Chondrocyte (in vitro differentiated cells): Measurements from ENCODE around the gene KMT2A. TPM values are rescaled to one million over a fixed set of nuclear protein-coding genes. Genes with fewer than 3 reads are reported as not detected.

Source experiments
- DNase-seq: peaks from one replicate; pipeline ENCODE4 v3.0.0; 2021; ENCODE audit warnings: mixed read lengths, low spot score
- H3K27ac Mint-ChIP-seq: one replicate; pipeline ENCODE4 v1.8.0; 2021; ENCODE audit warnings: mild to moderate bottlenecking, moderate library complexity, mixed read lengths; ENCODE audit not compliant: unreplicated experiment
- H3K27me3 Mint-ChIP-seq: 2 replicates; pipeline ENCODE4 v1.8.0; 2021; ENCODE audit warnings: low read depth, mixed read lengths
- H3K36me3 Mint-ChIP-seq: 2 replicates; pipeline ENCODE4 v1.8.0; 2021; ENCODE audit warnings: low read depth, mixed read lengths
- H3K4me1 Mint-ChIP-seq: 2 replicates; pipeline ENCODE4 v1.8.0; 2021; ENCODE audit warnings: low read depth, mild to moderate bottlenecking, mixed read lengths
- H3K4me3 Mint-ChIP-seq: one replicate; pipeline ENCODE4 v1.8.0; 2021; ENCODE audit warnings: mild to moderate bottlenecking, moderate library complexity, mixed read lengths; ENCODE audit not compliant: unreplicated experiment
- H3K9me3 Mint-ChIP-seq: 2 replicates; pipeline ENCODE4 v1.8.0; 2021; ENCODE audit warnings: low read depth, mixed read lengths
- CTCF ChIP-seq: fragments of 200-600 bp; sonication (generic); IDR thresholded peaks from 2 replicates; pipeline ENCODE4 v1.5.0; 2021; ENCODE audit warnings: antibody characterized with exemption, mild to moderate bottlenecking, moderate library complexity
- total RNA-seq: library from RNA; stranded (reverse); gene quantifications from 3 replicates; pipeline ENCODE4 v1.2.1, GENCODE V29; 2021

Gene KMT2A
- total RNA-seq, 1 donor from 2014 or later = 40.3 TPM

DNA sequence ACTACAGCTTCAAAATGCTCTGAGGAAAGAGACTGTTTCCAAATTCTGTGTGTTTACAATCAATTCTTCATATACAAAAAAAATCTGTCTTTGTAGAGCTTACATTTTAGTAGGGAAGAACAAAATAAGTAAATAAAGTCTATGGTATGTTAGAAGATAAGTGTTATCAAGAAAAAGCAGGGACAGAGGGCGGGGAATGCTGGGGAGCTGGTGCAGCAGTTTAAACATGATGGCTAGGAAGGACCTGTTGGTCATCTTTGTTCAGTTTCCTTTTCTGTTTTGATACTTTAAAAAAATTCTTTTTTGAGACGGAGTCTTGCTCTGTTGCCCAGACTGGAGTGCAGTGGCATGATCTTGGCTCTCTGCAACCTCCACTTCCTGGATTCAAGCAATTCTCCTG is 110.8 kb downstream of the KMT2A start:
- no peak for DNase-seq
- Mint-ChIP-seq H3K36me3 (peaks cover 11% of the 10 kb centered on the region), H3K9me3 (no peaks in the 10 kb centered on the region), H3K27ac (peak overlapping the region; percentile 5), H3K4me1 (no peaks in the 10 kb centered on the region), H3K4me3 (no peak overlapping the region), H3K27me3 (no peaks in the 10 kb centered on the region)
- TF ChIP-seq CTCF = no peak

DNA sequence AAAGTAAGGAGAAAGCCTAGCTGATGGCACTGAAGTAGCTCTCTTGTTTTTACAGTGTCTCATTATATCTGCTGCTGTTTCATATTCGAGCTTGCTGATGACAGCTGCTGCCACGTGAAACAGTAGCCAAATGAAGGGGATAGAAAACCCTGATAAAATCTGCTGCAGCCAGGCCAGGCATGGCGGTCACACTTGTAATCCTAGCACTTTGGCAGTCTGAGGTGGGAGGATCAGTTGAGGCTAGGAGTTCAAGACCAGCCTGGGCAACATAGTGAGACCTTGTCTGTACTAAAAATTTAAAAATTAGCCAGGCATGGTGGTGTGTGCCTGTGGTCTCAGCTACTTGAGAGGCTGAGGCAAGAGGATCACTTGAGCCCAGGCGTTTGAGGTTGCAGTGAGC is 116.0 kb downstream of the KMT2A start:
- Mint-ChIP-seq H3K27ac (no peak overlapping the region), H3K4me3 (no peak overlapping the region), H3K27me3 (no peaks in the 10 kb centered on the region), H3K36me3 (peaks cover 12% of the 10 kb centered on the region), H3K9me3 (no peaks in the 10 kb centered on the region), H3K4me1 (no peaks in the 10 kb centered on the region)
- TF ChIP-seq CTCF = no peak
- DNase-seq = no peak

GRCh38 chr11:118560806-118561205 is 124.5 kb downstream of the KMT2A start:
- no peak for TF ChIP-seq CTCF
- peaks cover 6% of the 10 kb centered on the region for H3K36me3 Mint-ChIP-seq
- no peaks in the 10 kb centered on the region for H3K9me3 Mint-ChIP-seq
- no peak for DNase-seq
- peaks cover 12% of the 10 kb centered on the region for H3K4me1 Mint-ChIP-seq
- H3K27ac Mint-ChIP-seq = no peak overlapping the region
- H3K4me3 Mint-ChIP-seq = no peak overlapping the region
- no peaks in the 10 kb centered on the region for H3K27me3 Mint-ChIP-seq

GRCh38 chr11:118565051-118565450 is 128.8 kb downstream of the KMT2A start:
- H3K4me1 Mint-ChIP-seq = peaks cover 16% of the 10 kb centered on the region
- H3K4me3 Mint-ChIP-seq = peak overlapping the region; percentile 49
- TF ChIP-seq CTCF = no peak
- H3K9me3 Mint-ChIP-seq = no peaks in the 10 kb centered on the region
- H3K27ac Mint-ChIP-seq = no peak overlapping the region
- no peaks in the 10 kb centered on the region for H3K36me3 Mint-ChIP-seq
- DNase-seq = no peak
- no peaks in the 10 kb centered on the region for H3K27me3 Mint-ChIP-seq

- H3K36me3 Mint-ChIP-seq = peaks cover 2% of the 10 kb centered on the region
- TF ChIP-seq CTCF = no peak
- H3K4me1 Mint-ChIP-seq = peaks cover 37% of the 10 kb centered on the region
- no peak overlapping the region for H3K4me3 Mint-ChIP-seq
- DNase-seq = no peak
- no peaks in the 10 kb centered on the region for H3K9me3 Mint-ChIP-seq
- no peak overlapping the region for H3K27ac Mint-ChIP-seq
- H3K27me3 Mint-ChIP-seq = no peaks in the 10 kb centered on the region
Observed at GRCh38 chr11:118569670-118570069, 133.4 kb downstream of the KMT2A start.
